Tibial nerve (tissue), 4 donors: ENCODE results near the gene DPAGT1.

Experiments used
- CTCF ChIP-seq, 5 experiments: fragments of 200-600 bp in 3 of 5; fragments of 450-650 bp in 2 of 5; sonication (generic) in 3 of 5; IDR thresholded peaks; one replicate each; pipeline ENCODE4 v1.5.1; 2016 to 2019; ENCODE audit warnings: antibody characterized with exemption in 5 of 5, mild to moderate bottlenecking in 3 of 5, moderate library complexity in 2 of 5
- EP300 ChIP-seq, 2 donors: sonication (generic); formaldehyde crosslinking; IDR thresholded peaks; one replicate each; pipeline ENCODE4 v1.6.1; 2017; ENCODE audit warnings: antibody characterized with exemption in 2 of 2, mild to moderate bottlenecking in 1 of 2

GRCh38 chr11:119118946-119119345, 17.3 kb upstream of the DPAGT1 start:
- no peak for TF ChIP-seq CTCF (IDR thresholded peaks at IDR 0.05)
- no peak for TF ChIP-seq EP300 (IDR thresholded peaks at IDR 0.05)
